GM19238 (cell line): ENCODE data around the gene FAM124B.

Experiments used
- DNase-seq: peaks from one replicate; pipeline ENCODE4 v3.0.0; 2011; ENCODE audit warnings: low spot score; ENCODE audit not compliant: insufficient read length

FAM124B gene

GRCh38 chr2:224401641-224402342 is at the start of gene FAM124B:
Gene FAM124B, minus strand, starts transcription at chr2:224402107. Its CDS starts 339 bp downstream, at chr2:224401768.
- DNase-seq = no peak

GRCh38 chr2:224449212-224450147 is 47.6 kb upstream of the FAM124B start:
- DNase-seq = no peak

- DNase-seq = no peak
Observed at GRCh38 chr2:224448236-224448635, 46.3 kb upstream of the FAM124B start.

- DNase-seq = no peak
Observed at GRCh38 chr2:224444783-224445182, 42.9 kb upstream of the FAM124B start.

- no peak for DNase-seq
Observed at GRCh38 chr2:224444021-224444420, 42.1 kb upstream of the FAM124B start.

GRCh38 chr2:224442071-224442967 is 40.4 kb upstream of the FAM124B start:
- peak; percentile 24 for DNase-seq

- no peak for DNase-seq
Observed at GRCh38 chr2:224440988-224441387, 39.1 kb upstream of the FAM124B start.

GRCh38 chr2:224438726-224439125 is 36.8 kb upstream of the FAM124B start:
- no peak for DNase-seq

GRCh38 chr2:224436634-224437033 is 34.7 kb upstream of the FAM124B start:
- DNase-seq = no peak

- DNase-seq = no peak
Observed at GRCh38 chr2:224434618-224435017, 32.7 kb upstream of the FAM124B start.

GRCh38 chr2:224433442-224433841 is 31.5 kb upstream of the FAM124B start:
- DNase-seq = no peak

GRCh38 chr2:224432003-224432579 is 30.2 kb upstream of the FAM124B start:
- DNase-seq = no peak

- DNase-seq = no peak
Observed at GRCh38 chr2:224429441-224429810, 27.5 kb upstream of the FAM124B start.

- DNase-seq = no peak
Observed at GRCh38 chr2:224428787-224429440, 27.0 kb upstream of the FAM124B start.

- no peak for DNase-seq
Observed at GRCh38 chr2:224427471-224427870, 25.6 kb upstream of the FAM124B start.

- DNase-seq = no peak
Observed at GRCh38 chr2:224426656-224427055, 24.7 kb upstream of the FAM124B start.

- no peak for DNase-seq
Observed at GRCh38 chr2:224421065-224421464, 19.2 kb upstream of the FAM124B start.

- DNase-seq = no peak
Observed at GRCh38 chr2:224417947-224418346, 16.0 kb upstream of the FAM124B start.

- DNase-seq = no peak
Observed at GRCh38 chr2:224417361-224417729, 15.4 kb upstream of the FAM124B start.

GRCh38 chr2:224416656-224417360 is 14.9 kb upstream of the FAM124B start:
- no peak for DNase-seq
